ENCODE measurements around the gene FHIT.
"Not testable (repeated sequence)": the region's sequence is repeated elsewhere in the genome, so short reads cannot be mapped to it uniquely, and the experiment has no call there.

FHIT gene

DNA sequence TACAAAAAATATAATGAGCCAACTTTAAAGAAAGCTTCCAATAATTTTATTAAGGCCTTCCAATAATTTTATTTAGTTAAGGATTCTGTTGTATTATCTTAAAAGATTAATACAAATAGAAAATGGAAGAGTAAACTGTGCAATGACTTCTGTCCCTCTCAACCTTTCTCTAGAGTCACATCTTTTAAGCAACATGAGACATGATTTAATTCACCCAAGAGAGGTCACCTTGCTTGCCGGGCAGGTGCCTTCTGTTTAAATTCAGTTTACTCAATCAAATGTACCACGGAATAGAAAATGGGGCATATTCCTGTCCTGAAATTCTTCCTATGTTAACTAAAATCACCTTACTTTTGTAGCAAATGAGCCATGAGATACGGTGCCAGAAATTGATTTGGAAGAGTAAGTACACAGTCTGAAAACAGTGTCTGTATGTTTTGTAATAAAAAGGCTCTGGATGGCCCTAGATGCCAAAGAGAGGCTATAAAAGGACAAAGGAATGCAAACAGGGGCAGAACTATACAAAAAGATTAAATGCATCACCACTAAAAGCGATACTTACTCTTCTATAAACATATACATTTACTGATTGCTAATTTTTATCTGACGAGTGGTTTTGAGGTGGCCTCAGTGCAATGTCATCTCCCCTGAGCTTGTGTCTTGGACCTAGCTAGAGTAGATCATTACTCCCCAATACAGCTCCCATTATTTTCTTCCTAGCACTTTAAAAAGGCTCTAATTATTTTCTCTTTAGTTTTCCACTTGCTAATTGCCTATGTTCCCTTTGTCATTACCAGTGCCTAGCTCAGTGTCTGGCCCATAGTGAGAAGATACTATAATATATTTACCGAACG is 134.0 kb downstream of the FHIT start:
- in situ Hi-C loops (cut with MboI; ENCODE audit: low sequenced_read_pairs) = no loop called here

DNA sequence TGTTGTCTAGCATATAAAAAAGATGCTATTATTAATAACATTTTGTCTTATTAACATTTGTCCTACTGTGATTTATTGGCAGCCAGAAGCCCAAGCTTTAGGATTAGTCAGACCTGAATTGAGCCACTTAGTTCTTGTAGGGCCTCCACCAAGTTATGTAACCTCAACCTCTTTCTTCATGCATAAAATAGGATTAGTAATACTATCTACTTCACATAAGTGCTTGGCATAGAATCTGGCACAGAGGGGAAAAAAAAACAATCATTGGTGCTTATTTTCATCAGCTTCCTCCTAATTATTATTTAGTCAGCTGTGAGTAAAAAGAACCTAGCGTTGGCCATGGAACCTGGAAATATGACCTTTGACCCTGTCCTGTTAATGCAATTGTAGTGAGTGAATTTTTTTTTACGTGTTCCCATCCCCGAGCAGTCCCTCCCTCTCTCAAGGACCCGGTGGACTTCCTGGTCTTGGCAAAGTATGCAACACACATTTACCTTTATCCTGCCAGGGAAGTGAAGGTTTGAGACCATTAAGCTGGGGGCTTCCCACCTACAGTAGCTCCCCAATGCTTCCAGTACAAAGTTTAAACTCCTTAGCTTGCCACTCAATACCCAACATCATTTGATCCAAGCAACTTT is 136.8 kb downstream of the FHIT start:
- in situ Hi-C loops (cut with MboI; ENCODE audit: low sequenced_read_pairs) = no loop called here

DNA sequence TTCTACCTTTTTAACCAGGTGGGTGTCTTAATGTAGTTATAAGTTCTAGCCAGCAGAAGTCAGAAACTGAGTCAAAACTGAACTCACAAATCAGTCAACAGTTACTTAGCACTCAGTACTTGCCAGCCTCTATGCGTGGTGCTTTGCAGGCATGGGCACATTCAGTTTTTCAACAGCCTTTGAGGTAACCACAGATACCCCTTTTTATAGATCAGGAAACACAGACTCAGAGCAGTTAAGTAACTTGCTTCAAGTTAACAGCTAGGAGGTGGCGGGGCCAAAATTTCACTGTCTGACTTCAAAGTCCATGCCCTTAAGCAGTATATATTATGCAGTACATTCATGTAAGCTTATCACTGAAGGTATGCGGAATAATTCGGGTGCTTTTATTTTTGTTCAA is 139.4 kb downstream of the FHIT start:
- in situ Hi-C loops (cut with MboI; ENCODE audit: low sequenced_read_pairs) = no loop called here

DNA sequence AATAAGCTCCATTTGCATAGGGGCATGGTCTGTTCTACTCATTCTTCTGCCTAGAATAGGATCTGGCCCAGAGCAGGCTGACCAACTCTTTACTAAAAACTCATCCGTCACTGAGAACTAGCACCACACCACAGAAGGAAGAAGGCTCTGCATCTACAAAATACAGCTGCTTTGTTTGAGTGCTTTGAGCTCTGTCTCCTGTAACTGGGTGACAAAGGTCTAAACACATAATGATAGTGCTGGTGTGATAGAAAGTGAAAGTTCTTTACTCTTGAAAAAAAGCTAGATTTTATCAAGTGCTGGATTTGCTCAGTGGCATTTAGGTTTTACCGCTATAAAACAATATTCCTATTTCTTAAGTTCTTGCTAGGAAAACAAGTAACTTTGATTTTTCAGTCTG is 140.7 kb downstream of the FHIT start:
- in situ Hi-C loops (cut with MboI; ENCODE audit: low sequenced_read_pairs) = no loop called here

DNA sequence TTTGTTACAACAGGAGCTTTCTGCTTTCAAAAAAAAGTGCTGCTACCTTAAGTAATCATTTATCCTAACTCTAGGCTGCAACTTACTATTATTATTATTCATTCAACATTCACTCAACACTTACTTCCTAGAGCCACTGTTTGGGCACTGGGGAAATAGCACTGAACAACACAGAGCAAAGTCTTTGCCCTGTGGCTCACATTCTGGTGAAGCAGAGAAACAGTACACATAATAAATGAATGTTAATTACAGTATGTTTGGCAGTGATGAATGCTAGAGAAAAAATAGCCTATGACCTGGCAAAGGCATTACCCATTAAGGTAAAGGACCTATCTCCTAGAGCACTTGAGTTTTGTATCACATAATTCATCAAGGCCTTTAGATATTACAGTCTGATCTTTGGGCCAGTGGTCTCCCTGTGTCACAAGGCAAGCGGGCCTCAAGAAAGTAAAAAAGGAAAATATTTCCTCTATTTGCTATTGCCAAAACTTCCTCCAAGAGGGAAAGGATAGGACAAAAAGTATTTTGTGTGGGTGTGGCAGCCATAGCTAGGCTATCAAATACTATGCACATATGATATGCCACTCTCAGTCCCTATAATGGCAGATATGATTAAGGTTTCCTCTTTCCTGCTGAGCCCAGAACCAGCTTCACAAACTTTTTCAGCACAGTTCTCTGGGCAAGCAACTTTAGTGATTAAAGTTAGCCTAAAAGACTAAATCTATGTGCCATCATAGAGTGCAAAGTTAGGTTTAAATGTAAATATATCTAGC is 142.8 kb downstream of the FHIT start:
- in situ Hi-C loops (cut with MboI; ENCODE audit: low sequenced_read_pairs) = no loop called here

DNA sequence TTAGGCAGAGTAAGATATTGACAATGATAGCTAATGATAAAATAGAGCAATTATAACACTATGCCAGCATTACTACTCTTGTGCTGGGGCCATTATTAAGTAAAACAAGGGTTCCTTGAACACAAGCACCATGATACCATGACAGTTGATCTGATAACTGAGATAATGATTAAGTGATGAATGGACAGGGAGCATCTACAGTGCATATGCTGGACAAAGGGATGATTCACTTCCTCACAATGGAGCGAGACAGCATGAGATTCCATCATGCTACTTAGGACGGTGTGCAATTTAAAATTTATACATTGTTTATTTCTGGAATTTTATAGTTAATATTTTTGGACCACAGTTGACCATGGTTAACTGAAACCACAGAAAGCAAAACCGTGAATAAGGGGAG is 156.6 kb downstream of the FHIT start:
- in situ Hi-C loops (cut with MboI; ENCODE audit: low sequenced_read_pairs) = no loop called here

DNA sequence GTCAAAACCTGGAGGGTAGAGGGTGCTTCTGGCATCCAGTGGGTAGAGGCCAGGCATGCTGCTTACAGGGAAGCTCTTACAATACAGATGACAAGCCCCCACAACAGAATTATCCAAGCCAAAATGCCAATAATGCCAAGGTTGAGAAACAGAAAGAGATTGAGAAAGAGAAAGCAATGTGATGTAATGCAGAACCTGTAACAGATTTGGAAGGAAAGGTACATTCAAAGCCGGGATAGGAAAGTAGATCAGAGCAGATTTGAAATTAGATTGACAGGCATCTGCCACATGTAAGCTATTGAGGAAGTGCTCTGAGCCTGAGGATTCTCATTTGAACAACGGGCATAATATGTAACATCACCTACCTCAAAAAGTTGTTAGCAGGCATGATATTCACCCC is 157.9 kb downstream of the FHIT start:
- in situ Hi-C loops (cut with MboI; ENCODE audit: low sequenced_read_pairs) = no loop called here

DNA sequence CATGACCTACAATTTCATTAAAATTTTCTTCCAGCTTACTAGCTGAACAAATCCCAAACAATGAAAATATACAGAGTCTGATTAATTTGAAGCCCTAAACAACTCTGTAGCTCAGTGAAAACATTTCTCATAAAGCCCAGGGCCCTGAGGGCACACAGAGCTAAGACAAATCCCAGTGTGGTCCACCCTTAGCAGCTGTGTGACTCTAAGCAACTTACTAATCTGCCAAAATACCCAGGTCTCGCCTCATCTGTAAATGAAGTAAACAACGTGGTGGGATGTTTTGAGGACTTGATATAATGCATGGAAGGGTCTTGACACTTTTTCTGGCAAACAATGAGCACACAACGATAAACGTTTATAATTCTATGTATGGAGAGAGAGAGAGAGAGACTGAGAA is 158.4 kb downstream of the FHIT start:
- in situ Hi-C loops (cut with MboI; ENCODE audit: low sequenced_read_pairs) = no loop called here

DNA sequence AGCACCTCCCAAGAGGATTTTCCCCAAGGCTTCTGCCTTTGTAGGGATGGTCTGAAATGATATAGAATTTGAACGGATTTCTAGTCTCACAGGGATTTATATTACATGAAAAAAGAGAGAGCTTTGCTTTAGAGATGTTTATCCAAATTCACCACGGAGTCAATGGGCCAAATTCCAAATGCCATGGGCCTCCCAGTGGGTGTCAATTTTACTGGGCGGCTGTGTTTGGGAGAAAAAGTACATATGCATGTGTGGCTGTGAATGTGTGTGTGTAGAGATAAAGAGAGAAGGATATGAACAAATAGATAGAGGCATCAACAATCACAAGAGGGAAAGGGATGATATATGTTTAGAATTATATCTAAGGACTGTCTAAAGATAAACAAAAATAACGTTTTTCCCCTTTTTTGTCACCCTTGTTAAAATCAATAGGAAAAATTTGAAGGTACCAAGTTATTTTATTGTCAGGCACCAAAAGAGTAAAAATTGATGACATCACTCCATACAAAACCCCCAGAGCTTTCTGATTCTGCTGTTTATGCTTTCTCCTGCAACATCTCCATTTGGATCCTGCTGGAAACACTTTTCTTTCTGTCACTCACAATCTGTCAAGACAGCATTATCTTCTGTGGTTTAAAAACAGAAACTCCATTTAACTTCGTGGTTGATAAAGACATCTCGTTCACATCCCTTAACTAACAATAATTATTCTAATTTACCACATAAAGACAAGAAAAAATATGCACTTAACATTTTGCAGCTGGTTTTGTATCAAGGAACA is 160.7 kb downstream of the FHIT start:
- in situ Hi-C loops (cut with MboI; ENCODE audit: low sequenced_read_pairs) = no loop called here

DNA sequence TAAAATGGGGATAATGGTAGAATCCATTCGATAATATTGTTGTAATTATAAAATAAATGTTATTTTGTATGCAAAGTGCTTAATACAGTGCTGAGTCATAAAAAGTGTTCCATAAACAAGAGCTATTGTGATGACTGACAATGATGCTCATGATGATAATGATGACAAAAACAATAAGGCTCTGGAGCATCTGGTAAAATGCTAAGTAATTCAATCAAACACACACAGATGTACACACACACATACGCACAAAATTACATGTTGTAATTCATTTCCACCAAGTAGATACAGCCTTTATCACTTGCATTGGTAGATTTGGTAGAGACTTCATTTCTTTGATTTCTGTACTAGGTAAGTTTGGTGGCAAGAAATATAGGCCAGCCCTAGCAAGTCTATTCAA is 163.8 kb downstream of the FHIT start:
- in situ Hi-C loops (cut with MboI; ENCODE audit: low sequenced_read_pairs) = no loop called here

DNA sequence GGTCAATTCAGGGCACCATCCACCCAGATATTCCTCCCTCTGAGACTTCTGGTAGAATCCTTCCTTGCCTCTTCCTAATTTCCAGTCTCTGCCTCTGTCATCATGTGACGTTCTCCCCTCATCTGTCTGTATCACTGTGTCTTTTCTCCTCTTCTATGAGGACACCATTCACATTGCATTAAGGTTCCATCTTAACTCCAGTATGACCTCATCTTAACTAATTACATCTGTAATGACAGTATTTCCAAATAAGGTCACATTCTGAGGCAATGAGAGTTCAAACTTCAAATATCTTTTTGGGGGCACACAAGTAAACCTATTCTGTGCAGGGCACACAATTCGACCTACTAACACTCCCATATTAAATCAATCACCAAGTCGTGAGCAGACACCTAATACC is 169.7 kb downstream of the FHIT start:
- in situ Hi-C loops (cut with MboI; ENCODE audit: low sequenced_read_pairs) = no loop called here

DNA sequence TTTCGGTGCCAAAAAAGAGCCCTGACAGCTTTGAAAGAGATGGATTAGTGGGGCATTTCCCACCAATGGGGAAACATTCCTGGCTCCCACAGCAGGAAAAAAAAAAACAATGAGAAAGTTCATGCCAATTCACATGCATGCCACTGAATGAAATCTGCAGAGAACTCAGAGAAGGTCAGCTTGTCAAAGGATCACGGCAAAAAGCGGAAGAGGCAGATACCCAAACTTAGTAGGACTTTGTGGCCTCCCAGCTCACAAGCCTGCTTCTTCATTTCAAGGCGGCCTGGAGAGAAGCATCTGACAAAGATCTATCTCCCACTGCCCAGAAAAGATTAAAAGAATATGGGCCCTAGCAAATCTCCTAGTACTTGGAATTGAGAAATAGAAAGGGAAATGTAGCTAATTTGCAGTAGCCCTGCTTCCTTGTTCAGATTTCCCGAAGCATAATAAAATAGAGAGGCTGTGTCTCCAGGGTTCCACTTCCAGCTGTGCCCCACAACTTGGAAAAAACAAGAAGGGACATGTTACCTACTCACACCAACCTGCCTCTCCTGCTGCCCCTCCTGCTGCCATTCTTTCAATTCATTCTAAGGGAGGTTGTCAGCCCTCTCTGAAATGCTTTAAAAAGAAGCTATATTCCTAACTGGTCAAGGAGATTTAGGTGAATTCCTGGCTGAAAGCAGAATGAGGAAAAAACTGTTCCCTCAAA is 170.4 kb downstream of the FHIT start:
- in situ Hi-C loops (cut with MboI; ENCODE audit: low sequenced_read_pairs) = no loop called here

DNA sequence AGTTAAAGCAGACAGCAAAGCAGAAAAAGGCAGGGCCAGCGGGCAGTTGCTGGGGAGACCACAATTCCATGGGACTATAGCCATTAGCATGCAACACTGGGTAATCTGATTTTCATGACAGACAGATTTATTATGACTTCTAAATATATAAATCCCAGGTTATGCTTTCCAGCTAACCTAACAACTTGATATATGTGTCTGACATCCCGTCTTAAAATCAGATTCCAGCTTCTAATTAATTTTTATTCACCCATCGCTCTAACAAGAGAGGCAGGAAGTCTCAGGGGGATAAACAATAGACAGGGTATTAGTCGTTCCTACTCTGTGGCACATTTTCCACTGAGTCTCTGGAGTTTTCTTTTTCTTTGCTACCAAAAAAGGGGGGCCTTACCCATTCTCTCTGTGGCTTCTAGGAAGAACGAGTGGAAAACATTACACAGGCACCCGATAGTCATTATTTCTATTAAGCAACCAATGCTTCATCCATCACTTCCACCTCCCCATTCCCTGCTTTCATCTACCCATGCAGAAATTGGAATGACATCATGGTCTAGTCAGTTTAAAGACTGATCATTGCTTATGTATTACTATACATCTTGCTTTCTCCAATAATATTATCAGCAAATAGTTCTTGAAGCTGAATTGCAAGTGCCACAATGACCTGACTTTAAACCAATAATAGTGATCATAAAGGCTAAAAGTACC is 173.1 kb downstream of the FHIT start:
- in situ Hi-C loops (cut with MboI; ENCODE audit: low sequenced_read_pairs) = no loop called here

DNA sequence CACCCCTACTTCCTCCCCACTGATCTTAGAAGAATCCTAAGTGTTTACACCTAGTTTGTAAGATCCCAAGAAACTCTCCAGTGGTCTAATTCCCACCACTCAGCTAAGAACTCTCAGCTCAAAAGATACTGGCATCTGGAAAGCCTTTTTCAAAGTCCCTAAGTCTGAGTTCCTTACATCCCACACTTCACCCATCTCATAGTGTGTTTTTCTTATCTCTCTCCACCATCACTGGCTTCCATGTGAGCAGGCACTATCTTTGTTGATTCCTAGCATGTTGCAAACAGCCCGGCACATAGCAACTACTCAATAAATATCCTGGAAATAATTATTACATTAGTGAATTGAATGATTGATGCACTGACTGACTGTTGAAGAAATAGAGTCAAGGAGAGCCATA is 173.7 kb downstream of the FHIT start:
- in situ Hi-C loops (cut with MboI; ENCODE audit: low sequenced_read_pairs) = no loop called here

DNA sequence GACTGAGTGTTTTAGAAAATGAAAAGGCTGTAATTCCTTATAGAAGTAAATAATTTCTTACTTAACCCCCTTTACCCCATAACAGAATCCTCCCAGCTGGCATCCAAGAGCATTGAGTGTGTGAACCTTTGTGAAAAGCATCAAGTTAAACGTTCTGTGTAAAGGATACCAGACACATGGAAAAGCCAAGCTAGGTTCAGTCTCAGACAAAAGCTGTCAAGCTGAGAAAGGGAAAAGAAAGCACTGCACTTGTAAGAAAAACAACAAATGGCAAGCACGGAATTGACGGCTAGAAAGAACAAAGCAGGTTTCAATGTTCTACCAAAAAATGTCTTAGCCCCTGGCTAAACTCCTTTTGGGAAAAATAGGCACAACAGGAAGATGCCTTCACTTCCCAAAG is 176.5 kb downstream of the FHIT start:
- in situ Hi-C loops (cut with MboI; ENCODE audit: low sequenced_read_pairs) = no loop called here

DNA sequence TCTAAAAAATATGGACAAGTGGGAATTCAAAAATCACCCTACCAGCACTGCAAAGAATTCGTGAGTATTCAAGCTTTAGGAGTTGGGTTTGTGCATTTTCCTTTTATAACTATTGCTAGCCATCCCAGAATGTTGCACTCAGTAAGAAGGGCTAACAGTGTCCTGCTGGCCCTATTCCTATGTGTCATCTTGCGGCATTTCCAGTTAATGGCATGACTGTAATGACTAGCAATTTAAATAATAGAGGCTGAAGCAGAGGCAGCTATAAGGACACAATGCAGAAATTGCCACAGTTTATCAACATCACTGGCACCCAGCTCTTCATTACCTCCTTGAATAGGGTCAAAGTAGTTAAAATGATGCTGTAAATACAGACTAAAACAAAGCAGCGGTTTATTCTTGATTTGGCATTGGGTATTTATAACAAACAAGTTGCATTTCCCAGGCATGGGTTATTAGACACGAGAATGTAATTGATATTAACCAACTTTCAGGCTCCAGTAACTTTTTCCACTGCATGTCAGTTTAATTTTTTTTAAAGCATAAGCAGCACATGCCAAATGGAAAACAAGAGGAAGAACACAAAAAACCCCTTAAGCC is 177.6 kb downstream of the FHIT start:
- in situ Hi-C loops (cut with MboI; ENCODE audit: low sequenced_read_pairs) = no loop called here

DNA sequence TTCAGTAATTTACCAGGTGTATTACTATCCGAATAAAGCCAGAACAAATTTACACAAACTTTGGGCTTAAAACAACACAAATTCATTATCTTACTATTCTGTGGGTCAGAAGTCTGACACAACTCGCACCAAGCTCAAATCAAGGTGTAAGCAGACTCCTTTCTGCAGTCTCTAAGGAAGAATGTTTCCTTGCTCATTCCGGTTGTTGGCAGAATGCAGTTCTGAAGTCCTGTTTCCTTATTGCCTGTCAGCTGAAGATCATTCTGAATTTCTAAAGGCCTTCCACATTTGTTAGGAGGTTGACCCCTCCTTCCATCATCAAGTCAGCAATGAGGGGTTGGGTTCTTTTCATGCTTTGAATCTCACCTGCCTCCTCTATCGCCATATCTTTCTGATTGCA is 183.2 kb downstream of the FHIT start:
- in situ Hi-C loops (cut with MboI; ENCODE audit: low sequenced_read_pairs) = no loop called here

DNA sequence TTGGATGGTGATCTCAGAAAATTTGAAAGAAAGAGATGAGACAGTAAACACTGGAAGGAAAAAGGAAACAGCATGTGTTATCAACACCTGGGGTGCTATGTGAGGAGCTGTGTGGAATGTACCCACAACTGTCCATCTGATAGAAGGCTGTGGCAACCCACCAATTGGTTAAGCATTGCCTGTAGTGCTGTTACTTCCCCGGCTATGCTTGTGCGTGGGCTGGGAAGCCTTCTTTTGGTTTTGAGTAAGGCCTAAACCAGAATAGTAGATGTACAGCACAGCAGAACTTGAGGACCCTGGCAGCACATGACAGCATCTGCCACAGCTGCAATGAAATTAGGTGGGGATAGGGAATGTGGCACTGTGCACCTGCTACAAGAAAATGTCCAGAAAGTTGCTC is 184.5 kb downstream of the FHIT start:
- in situ Hi-C loops (cut with MboI; ENCODE audit: low sequenced_read_pairs) = no loop called here

DNA sequence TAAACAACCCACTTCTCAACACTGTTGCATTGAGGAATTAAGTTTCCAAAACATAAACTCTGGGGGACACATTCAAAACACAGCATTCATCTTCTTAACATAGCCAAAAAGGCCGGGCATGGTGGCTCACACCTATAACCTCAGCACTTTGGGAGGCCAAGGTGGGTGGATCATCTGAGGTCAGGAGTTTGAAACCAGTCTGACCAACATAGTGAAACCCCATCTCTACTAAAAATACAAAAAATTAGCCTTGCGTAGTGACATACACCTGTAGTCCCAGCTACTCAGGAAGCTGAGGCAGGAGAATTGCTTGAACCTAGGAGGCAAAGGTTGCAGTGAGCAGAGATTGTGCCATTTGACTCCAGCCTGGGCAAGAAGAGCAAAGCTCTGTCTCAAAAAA is 185.0 kb downstream of the FHIT start:
- in situ Hi-C loops (cut with MboI; ENCODE audit: low sequenced_read_pairs) = not testable (repeated sequence)

Measured in HL-60/S4 treated with retinoic acid at 250 ng/mL for 4 days and 3 days (cell line).